HepG2 (cell line): Measurements from ENCODE around the gene SOST. TPM values are rescaled to one million over a fixed set of nuclear protein-coding genes. Genes with fewer than 3 reads are reported as not detected.
A peak's percentile ranks its signal among the peaks of the same experiment; 100 is the strongest.

Experiments used
- AKAP8 ChIP-seq: sonication (generic); formaldehyde crosslinking; IDR thresholded peaks from 2 replicates; pipeline ENCODE4 v1.5.1; 2020; ENCODE audit warnings: mild to moderate bottlenecking, missing genetic modification reagents
- AKNA ChIP-seq: sonication (generic); formaldehyde crosslinking; IDR thresholded peaks from 2 replicates; pipeline ENCODE4 v1.4.0; 2020; ENCODE audit warnings: missing genetic modification reagents, borderline replicate concordance
- ATAD3A ChIP-seq: sonication (generic); formaldehyde crosslinking; IDR thresholded peaks from 2 replicates; pipeline ENCODE4 v1.4.0; 2020; ENCODE audit warnings: missing genetic modification reagents
- FOXJ3 ChIP-seq: sonication (generic); formaldehyde crosslinking; IDR thresholded peaks from 2 replicates; pipeline ENCODE4 v1.4.0; 2020; ENCODE audit warnings: missing genetic modification reagents, mild to moderate bottlenecking, borderline replicate concordance
- HNRNPUL1 ChIP-seq: fragments of 200-400 bp; formaldehyde crosslinking; IDR thresholded peaks from 2 replicates; pipeline ENCODE4 v1.6.1; 2017; ENCODE audit warnings: low read depth, mild to moderate bottlenecking, low read length, moderate library complexity
- MED13 ChIP-seq: sonication (generic); formaldehyde crosslinking; IDR thresholded peaks from 2 replicates; pipeline ENCODE4 v1.5.0; 2020; ENCODE audit warnings: missing genetic modification reagents
- NFYB ChIP-seq: sonication (generic); formaldehyde crosslinking; IDR thresholded peaks from 2 replicates; pipeline ENCODE4 v1.4.0; 2020; ENCODE audit warnings: missing genetic modification reagents
- PTBP1 ChIP-seq: fragments of 200-400 bp; formaldehyde crosslinking; IDR thresholded peaks from 2 replicates; pipeline ENCODE4 v1.6.1; 2018; ENCODE audit warnings: low read length, low read depth; ENCODE audit not compliant: poor library complexity, severe bottlenecking
- SP140L ChIP-seq: sonication (generic); formaldehyde crosslinking; IDR thresholded peaks from 2 replicates; pipeline ENCODE4 v1.4.0; 2020; ENCODE audit warnings: missing genetic modification reagents, borderline replicate concordance
- SP2 ChIP-seq: sonication (generic); formaldehyde crosslinking; IDR thresholded peaks from 2 replicates; pipeline ENCODE4 v1.5.1; 2020; ENCODE audit warnings: mild to moderate bottlenecking, missing genetic modification reagents
- SP4 ChIP-seq: sonication (generic); formaldehyde crosslinking; IDR thresholded peaks from 2 replicates; pipeline ENCODE4 v1.8.1; 2023; ENCODE audit warnings: mild to moderate bottlenecking, missing genetic modification reagents
- TCF12 ChIP-seq, 2 experiments: fragments of 450-650 bp in 1 of 2; sonication (generic) in 1 of 2; formaldehyde crosslinking in 1 of 2; IDR thresholded peaks; 2 replicates each; pipeline versions ENCODE4 v1.6.1 to v1.8.0; 2017 to 2022; ENCODE audit warnings: antibody characterized with exemption in 1 of 2, mild to moderate bottlenecking in 1 of 2, missing genetic modification reagents in 1 of 2, moderate library complexity in 1 of 2
- YY1 ChIP-seq: IDR thresholded peaks from 2 replicates; pipeline ENCODE4 v1.6.1; 2011; ENCODE audit warnings: low read length, low read depth, moderate library complexity, mild to moderate bottlenecking; ENCODE audit not compliant: insufficient read depth, insufficient replicate concordance
- ZNF18 ChIP-seq: sonication (generic); formaldehyde crosslinking; IDR thresholded peaks from 2 replicates; pipeline ENCODE4 v1.8.0; 2022; ENCODE audit warnings: mild to moderate bottlenecking, missing genetic modification reagents; ENCODE audit not compliant: insufficient replicate concordance
- ZNF430 ChIP-seq: sonication (generic); formaldehyde crosslinking; IDR thresholded peaks from 2 replicates; pipeline ENCODE4 v1.9.0; 2021; ENCODE audit warnings: mild to moderate bottlenecking, missing genetic modification reagents
- ZNF773 ChIP-seq: sonication (generic); formaldehyde crosslinking; IDR thresholded peaks from 2 replicates; pipeline ENCODE4 v1.4.0; 2020; ENCODE audit warnings: missing genetic modification reagents, borderline replicate concordance
- polyA plus RNA-seq, 8 experiments: library from polyadenylated mRNA; depleted of rRNA in 3 of 8; stranded (reverse) in 7 of 8; unstranded in 1 of 8; fragments of >200 nt; fragmentation: Illumina TruSeq in 4 of 8; extraction: Trizol in 4 of 8; gene quantifications; 2 replicates each; pipeline versions ENCODE4 v1.2.1 to v1.2.3, GENCODE V29; 2011 to 2016; ENCODE audit warnings: low read depth in 4 of 8, missing spikeins in 1 of 8, mixed read lengths in 1 of 8; ENCODE audit not compliant: insufficient read depth in 1 of 8
- total RNA-seq, 5 experiments: library from RNA; depleted of rRNA; stranded (reverse); fragments of >200 nt; fragmentation: Illumina TruSeq; extraction: Trizol; gene quantifications; 2 replicates each; pipeline ENCODE4 v1.2.3, GENCODE V29; 2016; ENCODE audit warnings: low read depth in 1 of 5
- TF ChIP-seq, protein P1 (sequence below): IDR thresholded peaks from 2 replicates; pipeline ENCODE4 v1.6.1; 2012; ENCODE audit warnings: low read depth, low read length, improper control_type of control experiment
- TF ChIP-seq, protein P2 (sequence below): IDR thresholded peaks from 2 replicates; pipeline ENCODE4 v1.6.1; 2016; ENCODE audit warnings: missing genetic modification reagents, missing compliant biosample characterization

The SOST gene
- total and polyA plus RNA-seq, 2 of the 13 experiments (the other 11 are each of a cell fraction or from before 2014, with no cell fraction given): not detected

DNA sequence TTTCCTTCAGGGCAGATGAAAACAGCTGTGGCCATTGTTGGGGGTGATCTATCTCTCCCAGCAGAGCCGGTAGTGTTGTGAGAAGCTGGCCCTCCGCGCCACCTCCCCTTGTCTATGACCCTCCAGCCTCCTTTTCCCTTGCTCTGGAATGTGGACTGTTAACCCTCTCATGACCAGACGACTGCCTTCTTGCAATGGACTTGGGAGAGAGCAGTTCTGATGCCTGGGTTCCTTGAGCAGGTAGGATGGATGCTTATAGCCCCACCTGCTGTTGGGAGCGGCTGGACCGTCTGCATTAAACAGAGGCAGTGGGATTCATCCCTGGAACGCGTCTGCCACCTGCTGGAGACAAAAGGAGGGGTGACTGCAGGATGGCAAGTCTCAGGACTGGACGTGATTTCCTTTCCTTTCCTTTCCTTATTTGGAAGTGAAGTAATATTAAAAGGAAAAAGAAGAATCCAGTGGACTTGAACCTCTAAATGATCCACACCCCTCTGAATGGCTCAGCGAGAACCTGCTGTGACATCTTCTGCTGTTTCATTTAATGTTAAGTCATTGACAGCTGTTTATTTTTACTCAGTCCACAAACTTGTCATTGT lies 1.8 kb upstream of the SOST start (continued):
- TF ChIP-seq AKNA: no peak
- TF ChIP-seq HNRNPUL1: no peak
- no peak for TF ChIP-seq MED13 (CRISPR knock-in tag)
- TF ChIP-seq ZNF430 (CRISPR knock-in tag): no peak
- no peak for TF ChIP-seq AKAP8 (CRISPR knock-in tag)
- peak; percentile 67; the same call in 1 of the 2 replicates for TF ChIP-seq SP140L (CRISPR knock-in tag)
- no peak for TF ChIP-seq SP2 (CRISPR knock-in tag)
- TF ChIP-seq, protein P1, sequence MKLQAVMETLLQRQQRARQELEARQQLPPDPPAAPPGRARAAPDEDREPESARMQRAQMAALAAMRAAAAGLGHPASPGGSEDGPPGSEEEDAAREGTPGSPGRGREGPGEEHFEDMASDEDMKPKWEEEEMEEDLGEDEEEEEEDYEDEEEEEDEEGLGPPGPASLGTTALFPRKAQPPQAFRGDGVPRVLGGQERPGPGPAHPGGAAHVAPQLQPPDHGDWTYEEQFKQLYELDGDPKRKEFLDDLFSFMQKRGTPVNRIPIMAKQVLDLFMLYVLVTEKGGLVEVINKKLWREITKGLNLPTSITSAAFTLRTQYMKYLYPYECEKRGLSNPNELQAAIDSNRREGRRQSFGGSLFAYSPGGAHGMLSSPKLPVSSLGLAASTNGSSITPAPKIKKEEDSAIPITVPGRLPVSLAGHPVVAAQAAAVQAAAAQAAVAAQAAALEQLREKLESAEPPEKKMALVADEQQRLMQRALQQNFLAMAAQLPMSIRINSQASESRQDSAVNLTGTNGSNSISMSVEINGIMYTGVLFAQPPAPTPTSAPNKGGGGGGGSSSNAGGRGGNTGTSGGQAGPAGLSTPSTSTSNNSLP: no peak
- no peak for TF ChIP-seq ZNF773
- no peak for TF ChIP-seq TCF12 (IDR thresholded peaks at IDR 0.05)
- TF ChIP-seq TCF12 (CRISPR knock-in tag; IDR thresholded peaks at IDR 0.05): no peak
- peak; percentile 75 for TF ChIP-seq YY1
- no peak for TF ChIP-seq PTBP1
- no peak for TF ChIP-seq FOXJ3 (CRISPR knock-in tag)
- TF ChIP-seq SP4 (CRISPR knock-in tag): peak; percentile 51; the same call in 1 of the 2 replicates
- TF ChIP-seq NFYB: no peak
- no peak for TF ChIP-seq ZNF18 (CRISPR knock-in tag)
- no peak for TF ChIP-seq ATAD3A (CRISPR knock-in tag)
- TF ChIP-seq, protein P2, sequence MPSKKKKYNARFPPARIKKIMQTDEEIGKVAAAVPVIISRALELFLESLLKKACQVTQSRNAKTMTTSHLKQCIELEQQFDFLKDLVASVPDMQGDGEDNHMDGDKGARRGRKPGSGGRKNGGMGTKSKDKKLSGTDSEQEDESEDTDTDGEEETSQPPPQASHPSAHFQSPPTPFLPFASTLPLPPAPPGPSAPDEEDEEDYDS (CRISPR knock-in tag): 0 out of 2 replicates have a peak, but pooled peaks have one; percentile 38
